ENCODE results near the gene TSPAN33.
A peak's percentile ranks its signal among the peaks of the same experiment; 100 is the strongest.

Gene TSPAN33

GRCh38 chr7:129136887-129137642, 7.4 kb upstream of the TSPAN33 start:
- no peak for DNase-seq (ENCODE audit: low read depth)

- DNase-seq (ENCODE audit: low read depth) = no peak
Observed at GRCh38 chr7:129143724-129144094, 798 bp upstream of the TSPAN33 start.

GRCh38 chr7:129144834-129145668, 544 bp downstream of the TSPAN33 start:
- no peak for DNase-seq (ENCODE audit: low read depth)

GRCh38 chr7:129146237-129146979, 1.9 kb downstream of the TSPAN33 start:
- no peak for DNase-seq (ENCODE audit: low read depth)

GRCh38 chr7:129147731-129148130, 3.2 kb downstream of the TSPAN33 start:
- DNase-seq (ENCODE audit: low read depth) = no peak

GRCh38 chr7:129149511-129149910, 5.0 kb downstream of the TSPAN33 start:
- no peak for DNase-seq (ENCODE audit: low read depth)

- no peak for DNase-seq (ENCODE audit: low read depth)
Observed at GRCh38 chr7:129150199-129150996, 5.9 kb downstream of the TSPAN33 start.

- DNase-seq (ENCODE audit: low read depth) = no peak
Observed at GRCh38 chr7:129157651-129158050, 13.1 kb downstream of the TSPAN33 start.

- DNase-seq (ENCODE audit: low read depth) = no peak
Observed at GRCh38 chr7:129159539-129159938, 15.0 kb downstream of the TSPAN33 start.

GRCh38 chr7:129160161-129160905, 15.8 kb downstream of the TSPAN33 start:
- DNase-seq (ENCODE audit: low read depth) = no peak

GRCh38 chr7:129161524-129162225, 17.2 kb downstream of the TSPAN33 start:
- DNase-seq (ENCODE audit: low read depth) = no peak

- no peak for DNase-seq (ENCODE audit: low read depth)
Observed at GRCh38 chr7:129162732-129163131, 18.2 kb downstream of the TSPAN33 start.

- DNase-seq (ENCODE audit: low read depth) = peak; percentile 66
Observed at GRCh38 chr7:129163875-129164544, 19.5 kb downstream of the TSPAN33 start.

GRCh38 chr7:129166745-129167144, 22.2 kb downstream of the TSPAN33 start:
- DNase-seq (ENCODE audit: low read depth) = no peak

GRCh38 chr7:129167817-129168216, 23.3 kb downstream of the TSPAN33 start:
- DNase-seq (ENCODE audit: low read depth) = no peak

GRCh38 chr7:129168231-129169021, 23.9 kb downstream of the TSPAN33 start:
- DNase-seq (ENCODE audit: low read depth) = no peak

- DNase-seq (ENCODE audit: low read depth) = peak; percentile 44
Observed at GRCh38 chr7:129169171-129169671, 24.7 kb downstream of the TSPAN33 start.

- DNase-seq (ENCODE audit: low read depth) = no peak
Observed at GRCh38 chr7:129169686-129170440, 25.4 kb downstream of the TSPAN33 start.
